MM.1S (cell line): ENCODE results near the gene PTCRA.

Experiments
- DNase-seq: peaks from one replicate; pipeline ENCODE4 v3.0.0-alpha.2; 2015
- H2AFZ ChIP-seq: fragments of 300-600 bp; sonication (generic); 2 replicates; pipeline ENCODE4 v1.6.0; 2016; ENCODE audit warnings: antibody characterized with exemption, low read length
- H3F3A ChIP-seq: fragments of 300-600 bp; sonication (generic); 2 replicates; pipeline ENCODE4 v1.6.1; 2016; ENCODE audit warnings: mild to moderate bottlenecking, antibody characterized with exemption, low read length, moderate library complexity, mixed read lengths; ENCODE audit not compliant: insufficient read depth
- H3K27ac ChIP-seq: fragments of 300-600 bp; sonication (generic); 2 replicates; pipeline ENCODE4 v1.5.1; 2016; ENCODE audit warnings: mild to moderate bottlenecking, low read length
- H3K27me3 ChIP-seq: fragments of 300-600 bp; sonication (generic); replicated peaks from 2 replicates; pipeline ENCODE4 v1.6.0; 2016; ENCODE audit warnings: low read length; ENCODE audit not compliant: insufficient read depth
- H3K36me3 ChIP-seq: fragments of 300-600 bp; sonication (generic); replicated peaks from 2 replicates; pipeline ENCODE4 v1.6.1; 2016; ENCODE audit warnings: mild to moderate bottlenecking, low read length, mixed read lengths; ENCODE audit not compliant: insufficient read depth
- H3K4me1 ChIP-seq: fragments of 300-600 bp; sonication (generic); 2 replicates; pipeline ENCODE4 v1.6.1; 2016; ENCODE audit warnings: low read length, mixed read lengths
- H3K4me2 ChIP-seq: fragments of 300-600 bp; sonication (generic); 2 replicates; pipeline ENCODE4 v1.6.0; 2016; ENCODE audit warnings: low read depth, low read length
- H3K4me3 ChIP-seq: fragments of 300-600 bp; sonication (generic); 2 replicates; pipeline ENCODE4 v1.5.1; 2016; ENCODE audit warnings: low read length, mixed read lengths
- H3K79me2 ChIP-seq: fragments of 300-600 bp; sonication (generic); 2 replicates; pipeline ENCODE4 v1.6.1; 2016; ENCODE audit warnings: mixed run types, low read length, mixed read lengths
- H3K9ac ChIP-seq: fragments of 300-600 bp; sonication (generic); 2 replicates; pipeline ENCODE4 v1.6.1; 2016; ENCODE audit warnings: low read length, mixed read lengths
- H3K9me2 ChIP-seq: fragments of 300-600 bp; sonication (generic); replicated peaks from 2 replicates; pipeline ENCODE4 v1.6.1; 2016; ENCODE audit warnings: mild to moderate bottlenecking, low read length, mixed read lengths; ENCODE audit not compliant: insufficient read depth
- H3K9me3 ChIP-seq: fragments of 300-600 bp; sonication (generic); replicated peaks from 2 replicates; pipeline ENCODE4 v1.6.1; 2016; ENCODE audit warnings: mild to moderate bottlenecking, low read length, mixed read lengths; ENCODE audit not compliant: insufficient read depth
- H4K20me1 ChIP-seq: fragments of 300-600 bp; sonication (generic); 2 replicates; pipeline ENCODE4 v1.6.1; 2016; ENCODE audit warnings: mild to moderate bottlenecking, low read length, moderate library complexity, mixed read lengths; ENCODE audit not compliant: insufficient read depth
- EZH2 ChIP-seq: fragments of 300-600 bp; sonication (generic); optimal IDR thresholded peaks from 2 replicates; pipeline ENCODE3; 2017; ENCODE audit warnings: low read depth, mild to moderate bottlenecking, antibody characterized with exemption, low read length, mixed read lengths
- EZH2phosphoT487 ChIP-seq: fragments of 300-600 bp; sonication (generic); IDR thresholded peaks from 2 replicates; pipeline ENCODE4 v1.6.1; 2018; ENCODE audit warnings: antibody characterized with exemption, low read length
- TF ChIP-seq, protein P1 (sequence below): fragments of 300-600 bp; sonication (generic); IDR thresholded peaks from 2 replicates; pipeline ENCODE4 v1.5.1; 2016; ENCODE audit warnings: antibody characterized with exemption, low read length, mixed read lengths

Gene PTCRA

DNA sequence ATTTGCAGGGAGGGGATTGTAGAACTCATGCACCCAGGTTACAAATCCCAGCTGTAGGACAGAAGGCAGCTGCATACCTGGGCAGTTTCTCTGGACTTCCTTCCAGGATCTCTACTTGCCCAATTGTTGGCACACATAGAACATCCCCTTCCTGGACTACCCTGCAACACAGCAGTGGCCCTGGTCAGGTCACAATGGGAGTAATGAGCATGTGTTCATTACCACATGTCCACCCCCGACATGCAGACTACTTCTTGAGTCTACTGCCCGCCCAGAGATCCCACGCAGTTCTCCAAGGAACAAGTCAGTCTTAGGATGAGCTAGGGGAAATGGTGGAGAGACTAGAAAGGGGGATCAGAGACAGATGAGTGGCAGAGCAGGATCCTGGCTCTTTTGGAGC is 58.1 kb downstream of the PTCRA start:
- H3K9me2 ChIP-seq = no peaks in the 10 kb centered on the region
- H3K79me2 ChIP-seq = peaks cover 17% of the 10 kb centered on the region
- no peak for DNase-seq
- no peak overlapping the region for H3K4me3 ChIP-seq
- H3K9ac ChIP-seq = no peak overlapping the region
- no peaks in the 10 kb centered on the region for H3K27me3 ChIP-seq
- TF ChIP-seq, protein P1, sequence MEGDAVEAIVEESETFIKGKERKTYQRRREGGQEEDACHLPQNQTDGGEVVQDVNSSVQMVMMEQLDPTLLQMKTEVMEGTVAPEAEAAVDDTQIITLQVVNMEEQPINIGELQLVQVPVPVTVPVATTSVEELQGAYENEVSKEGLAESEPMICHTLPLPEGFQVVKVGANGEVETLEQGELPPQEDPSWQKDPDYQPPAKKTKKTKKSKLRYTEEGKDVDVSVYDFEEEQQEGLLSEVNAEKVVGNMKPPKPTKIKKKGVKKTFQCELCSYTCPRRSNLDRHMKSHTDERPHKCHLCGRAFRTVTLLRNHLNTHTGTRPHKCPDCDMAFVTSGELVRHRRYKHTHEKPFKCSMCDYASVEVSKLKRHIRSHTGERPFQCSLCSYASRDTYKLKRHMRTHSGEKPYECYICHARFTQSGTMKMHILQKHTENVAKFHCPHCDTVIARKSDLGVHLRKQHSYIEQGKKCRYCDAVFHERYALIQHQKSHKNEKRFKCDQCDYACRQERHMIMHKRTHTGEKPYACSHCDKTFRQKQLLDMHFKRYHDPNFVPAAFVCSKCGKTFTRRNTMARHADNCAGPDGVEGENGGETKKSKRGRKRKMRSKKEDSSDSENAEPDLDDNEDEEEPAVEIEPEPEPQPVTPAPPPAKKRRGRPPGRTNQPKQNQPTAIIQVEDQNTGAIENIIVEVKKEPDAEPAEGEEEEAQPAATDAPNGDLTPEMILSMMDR = no peak
- TF ChIP-seq EZH2phosphoT487 (no peak), EZH2 (no peak)
- H3K9me3 ChIP-seq = no peaks in the 10 kb centered on the region
- H3K36me3 ChIP-seq = no peaks in the 10 kb centered on the region
- H4K20me1 ChIP-seq = no peaks in the 10 kb centered on the region
- no peak overlapping the region for H3K27ac ChIP-seq
- H3K4me2 ChIP-seq = no peak overlapping the region
- no peaks in the 10 kb centered on the region for H3F3A ChIP-seq
- H2AFZ ChIP-seq = no peak overlapping the region
- peaks cover 4% of the 10 kb centered on the region; the same call in 1 of the 2 replicates for H3K4me1 ChIP-seq

DNA sequence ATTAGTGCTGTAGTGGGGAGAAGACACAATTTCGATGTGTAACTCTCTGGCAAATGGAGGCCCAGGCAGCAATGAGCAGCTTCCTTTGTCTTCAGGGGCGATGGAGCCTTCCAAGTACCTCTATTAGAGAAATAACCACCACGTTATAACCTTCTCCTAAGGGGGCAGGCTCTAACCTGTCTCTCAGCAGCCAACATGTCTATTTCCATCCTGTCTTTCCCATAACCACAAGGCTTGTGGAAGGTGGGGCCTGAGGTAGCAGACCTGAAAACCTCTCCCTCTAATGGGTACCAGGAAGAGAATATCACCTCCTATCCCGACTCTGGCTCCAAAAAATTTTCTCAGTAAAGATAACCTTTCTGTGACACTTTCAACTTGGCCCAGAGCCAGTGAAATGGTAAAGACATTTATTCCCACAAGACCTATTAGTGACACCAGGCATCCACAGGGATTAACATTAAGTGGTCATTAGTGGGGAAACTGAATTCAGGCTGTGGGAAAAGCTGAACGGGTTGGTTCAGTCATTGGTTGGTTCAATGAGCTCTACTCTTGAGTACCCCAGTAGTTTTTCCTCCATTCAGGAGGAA is 59.2 kb downstream of the PTCRA start:
- TF ChIP-seq, protein P1 = no peak
- no peak for TF ChIP-seq EZH2
- TF ChIP-seq EZH2phosphoT487 = no peak
- Histone ChIP-seq H3K9me3 (no peaks in the 10 kb centered on the region), H3K36me3 (no peaks in the 10 kb centered on the region), H4K20me1 (no peaks in the 10 kb centered on the region), H3K9me2 (no peaks in the 10 kb centered on the region), H3K4me3 (no peak overlapping the region), H3K9ac (no peak overlapping the region), H3K4me2 (no peak overlapping the region), H2AFZ (no peak overlapping the region), H3K4me1 (peaks cover 9% of the 10 kb centered on the region), H3F3A (0 out of 2 replicates have a peak, but pooled peaks cover 5% of the 10 kb centered on the region), H3K27ac (no peak overlapping the region), H3K27me3 (no peaks in the 10 kb centered on the region), H3K79me2 (peaks cover 17% of the 10 kb centered on the region)
- no peak for DNase-seq
